ENCODE data around the gene CNOT9.

CNOT9 gene

GRCh38 chr2:218643751-218644310 lies 75.2 kb downstream of the CNOT9 start:
- no peak overlapping the region for H3K4me3 ChIP-seq (ENCODE audit: low read depth, low read length)
- DNase-seq (ENCODE audit: low read depth): no peak
- no peak for TF ChIP-seq CTCF (IDR thresholded peaks at IDR 0.05; ENCODE audit: low read depth, low read length, missing control alignments)

- no peak for TF ChIP-seq CTCF (IDR thresholded peaks at IDR 0.05; ENCODE audit: low read depth, low read length, missing control alignments)
- no peak overlapping the region for H3K4me3 ChIP-seq (ENCODE audit: low read depth, low read length)
Observed at GRCh38 chr2:218644721-218645120, 76.1 kb downstream of the CNOT9 start.

GRCh38 chr2:218645126-218645525 lies 76.5 kb downstream of the CNOT9 start:
- no peak overlapping the region for H3K4me3 ChIP-seq (ENCODE audit: low read depth, low read length)
- no peak for DNase-seq (ENCODE audit: low read depth)
- no peak for TF ChIP-seq CTCF (IDR thresholded peaks at IDR 0.05; ENCODE audit: low read depth, low read length, missing control alignments)

More at GRCh38 chr2:218644721-218645120, 76.1 kb downstream of the CNOT9 start:
- no peak for DNase-seq (ENCODE audit: low read depth)
